ENCODE results near the gene GPR78.
A peak's percentile ranks its signal among the peaks of the same experiment; 100 is the strongest.

GPR78 gene

GRCh38 chr4:8590546-8590880 lies 10.3 kb downstream of the GPR78 start:
- no peak for TF ChIP-seq POLR2A (IDR thresholded peaks at IDR 0.05; ENCODE audit: low read length)
- TF ChIP-seq GATA1 (IDR thresholded peaks at IDR 0.05; ENCODE audit: low read depth, low read length): no peak
- DNase-seq: no peak

GRCh38 chr4:8591114-8591513 lies 10.9 kb downstream of the GPR78 start:
- TF ChIP-seq GATA1 (IDR thresholded peaks at IDR 0.05; ENCODE audit: low read depth, low read length) (no peak), POLR2A (IDR thresholded peaks at IDR 0.05; ENCODE audit: low read length) (no peak)
- DNase-seq: no peak

GRCh38 chr4:8591626-8592365 lies 11.6 kb downstream of the GPR78 start:
- no peak for TF ChIP-seq GATA1 (IDR thresholded peaks at IDR 0.05; ENCODE audit: low read depth, low read length)
- no peak for TF ChIP-seq POLR2A (IDR thresholded peaks at IDR 0.05; ENCODE audit: low read length)
- DNase-seq: no peak

- no peak for DNase-seq
- TF ChIP-seq POLR2A (IDR thresholded peaks at IDR 0.05; ENCODE audit: low read length): no peak
- TF ChIP-seq GATA1 (IDR thresholded peaks at IDR 0.05; ENCODE audit: low read depth, low read length): no peak
These were observed 12.4 kb downstream of the GPR78 start, which contains the start of gene CPZ for GRCh38 chr4:8592366-8593263. Gene CPZ (plus strand): TSS chr4:8592765. CDS start chr4:8592834, 69 bp downstream.

- TF ChIP-seq GATA1 (IDR thresholded peaks at IDR 0.05; ENCODE audit: low read depth, low read length): no peak
- TF ChIP-seq POLR2A (IDR thresholded peaks at IDR 0.05; ENCODE audit: low read length): no peak
These were observed 13.3 kb downstream of the GPR78 start for GRCh38 chr4:8593264-8594096.

GRCh38 chr4:8594097-8595038 lies 14.2 kb downstream of the GPR78 start:
- peak; percentile 51 to 67 for DNase-seq
- TF ChIP-seq POLR2A (IDR thresholded peaks at IDR 0.05; ENCODE audit: low read length) (no peak), GATA1 (IDR thresholded peaks at IDR 0.05; ENCODE audit: low read depth, low read length) (no peak)

More at GRCh38 chr4:8593264-8594096, 13.3 kb downstream of the GPR78 start:
- DNase-seq: no peak

- TF ChIP-seq GATA1 (IDR thresholded peaks at IDR 0.05; ENCODE audit: low read depth, low read length) (no peak), POLR2A (IDR thresholded peaks at IDR 0.05; ENCODE audit: low read length) (no peak)
- no peak for DNase-seq
These were observed 15.3 kb downstream of the GPR78 start for GRCh38 chr4:8595237-8596087.

- TF ChIP-seq GATA1 (IDR thresholded peaks at IDR 0.05; ENCODE audit: low read depth, low read length) (no peak), POLR2A (IDR thresholded peaks at IDR 0.05; ENCODE audit: low read length) (no peak)
- DNase-seq: no peak
These were observed 16.7 kb downstream of the GPR78 start for GRCh38 chr4:8596891-8597290.

GRCh38 chr4:8597319-8597718 lies 17.1 kb downstream of the GPR78 start:
- DNase-seq: no peak
- no peak for TF ChIP-seq POLR2A (IDR thresholded peaks at IDR 0.05; ENCODE audit: low read length)
- TF ChIP-seq GATA1 (IDR thresholded peaks at IDR 0.05; ENCODE audit: low read depth, low read length): no peak

GRCh38 chr4:8597791-8598190 lies 17.6 kb downstream of the GPR78 start:
- no peak for DNase-seq

GRCh38 chr4:8598391-8599090 lies 18.3 kb downstream of the GPR78 start:
- TF ChIP-seq POLR2A (IDR thresholded peaks at IDR 0.05; ENCODE audit: low read length) (no peak), GATA1 (IDR thresholded peaks at IDR 0.05; ENCODE audit: low read depth, low read length) (no peak)
- no peak for DNase-seq

More at GRCh38 chr4:8597791-8598190, 17.6 kb downstream of the GPR78 start:
- TF ChIP-seq GATA1 (IDR thresholded peaks at IDR 0.05; ENCODE audit: low read depth, low read length) (no peak), POLR2A (IDR thresholded peaks at IDR 0.05; ENCODE audit: low read length) (no peak)
